SHP77 (cell line): Measurements from ENCODE around the gene SNX24.
"Not testable (repeated sequence)": the region's sequence is repeated elsewhere in the genome, so short reads cannot be mapped to it uniquely, and the experiment has no call there.

Source experiments
- DNase-seq, 2 experiments: peaks; one replicate each; lab custom pipeline; 2025; lab: John Stamatoyannopoulos, UW

SNX24 gene

GRCh38 chr5:122871661-122872060 lies 26.2 kb downstream of the SNX24 start:
- no peak for DNase-seq

DNA sequence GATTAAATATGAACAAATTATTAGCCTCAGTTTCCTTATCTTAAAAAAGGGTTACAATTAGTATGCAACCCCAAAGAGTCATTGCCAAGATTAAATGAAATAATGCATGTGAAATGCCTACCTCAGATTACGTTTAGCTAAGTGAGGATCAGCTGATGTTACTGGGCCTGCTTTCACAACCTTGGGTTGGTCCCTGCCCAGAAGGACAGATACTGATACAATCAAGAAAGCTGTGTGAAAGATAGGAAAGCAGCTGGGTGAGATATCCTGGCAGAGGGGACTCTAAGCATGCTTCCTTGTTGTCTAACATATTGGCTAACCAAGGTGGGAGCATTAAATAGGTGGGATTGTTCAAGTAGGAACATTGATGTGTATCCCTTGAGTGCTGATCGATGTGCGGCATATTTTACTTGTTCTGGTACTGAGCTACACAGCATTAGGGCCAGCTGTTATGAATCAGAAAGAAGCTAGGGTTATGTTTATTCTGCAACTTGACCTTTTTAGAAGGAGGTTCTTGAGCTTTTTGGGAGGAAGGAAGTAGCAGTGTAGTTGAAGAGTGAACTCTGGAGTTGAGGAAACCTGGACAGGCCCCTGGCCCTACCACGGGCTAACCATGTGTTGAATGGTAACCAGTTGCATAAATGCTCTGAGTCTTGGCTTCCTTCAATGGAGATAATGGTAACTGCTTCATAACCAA lies 28.9 kb downstream of the SNX24 start:
- no peak for DNase-seq

- no peak for DNase-seq
These were observed 32.1 kb downstream of the SNX24 start for GRCh38 chr5:122877518-122877917.

- DNase-seq: no peak
These were observed 33.7 kb downstream of the SNX24 start for GRCh38 chr5:122879076-122879475.

GRCh38 chr5:122880170-122880689 lies 34.8 kb downstream of the SNX24 start:
- DNase-seq: no peak

DNA sequence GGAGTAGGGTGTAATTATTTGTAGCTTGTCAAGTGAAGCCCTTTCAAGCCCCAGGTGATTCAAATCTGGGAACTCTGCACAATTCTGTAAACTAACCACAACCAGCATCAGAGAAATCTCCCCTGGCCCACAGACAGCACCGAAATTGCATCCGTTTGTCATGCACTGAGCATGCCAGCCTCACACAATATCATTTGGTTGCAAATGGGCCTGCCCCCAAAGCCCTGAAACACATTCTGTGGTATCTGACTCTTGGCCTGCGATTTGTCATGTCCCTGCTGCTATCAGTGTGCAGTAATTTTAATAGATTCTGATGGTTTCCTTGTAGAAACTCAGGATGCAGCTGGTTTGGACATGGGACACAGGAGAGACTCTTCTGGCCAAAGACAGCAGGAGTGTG lies 35.3 kb downstream of the SNX24 start:
- DNase-seq: no peak

DNA sequence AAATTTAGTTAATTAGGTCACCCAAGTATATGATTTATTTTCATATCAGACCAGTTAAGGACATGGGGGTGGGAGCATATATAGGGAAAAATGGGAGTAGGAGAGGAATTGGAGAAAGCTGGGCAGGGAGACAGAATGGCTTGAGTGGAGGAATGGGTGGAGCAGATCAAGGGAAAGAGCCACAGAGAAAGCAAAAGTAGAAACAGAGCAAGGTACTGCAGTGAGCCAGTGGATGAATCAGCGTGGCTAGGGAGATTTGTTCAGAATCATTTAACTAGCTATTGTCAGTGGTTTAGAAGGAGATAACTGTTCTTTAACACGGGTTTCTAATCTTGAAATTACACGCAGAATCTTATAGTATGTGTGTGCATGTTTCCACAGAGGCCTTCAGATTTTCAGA lies 37.4 kb downstream of the SNX24 start:
- no peak for DNase-seq

DNA sequence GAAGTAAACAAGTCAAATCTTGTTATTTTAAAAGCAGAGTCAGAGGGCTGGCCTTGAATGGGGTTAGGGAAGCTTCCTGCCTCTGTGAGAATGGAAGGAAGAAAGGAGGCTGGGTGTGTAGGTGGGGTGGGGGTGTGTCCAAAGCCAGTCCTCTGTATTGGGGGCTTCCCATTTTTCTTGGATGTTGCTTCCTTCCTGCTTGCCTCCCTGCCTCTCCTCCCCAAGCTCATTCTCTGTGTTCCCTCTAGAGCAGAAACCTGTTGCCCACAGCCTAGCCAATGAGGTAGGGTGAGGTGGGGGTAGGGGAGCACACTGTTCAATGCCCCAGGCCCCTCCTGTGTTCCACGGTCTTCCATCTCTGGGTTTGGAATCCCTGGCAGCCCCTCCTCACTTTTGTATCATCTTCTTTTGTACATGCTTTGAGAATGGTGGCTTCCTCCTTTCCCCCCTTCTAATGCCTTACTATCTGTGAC lies 39.7 kb downstream of the SNX24 start:
- DNase-seq: no peak

DNA sequence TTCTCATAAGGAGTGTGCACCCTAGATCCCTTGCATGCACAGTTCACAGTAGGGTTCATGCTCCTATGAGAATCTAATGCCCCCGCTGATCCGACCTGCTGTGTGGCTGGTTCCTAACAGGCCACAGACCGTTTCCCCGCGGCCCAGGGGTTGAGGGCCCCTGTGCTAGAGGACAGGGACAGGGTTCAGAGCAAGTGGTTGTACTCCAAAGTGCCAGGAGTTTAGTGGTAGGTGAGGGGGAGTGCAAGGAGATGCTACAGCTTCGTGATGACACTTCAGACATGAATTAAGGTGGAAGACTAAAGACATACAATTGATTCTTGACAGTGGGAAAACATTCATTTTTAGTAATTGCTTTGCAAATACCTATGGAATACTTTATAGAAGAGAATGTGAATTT lies 40.5 kb downstream of the SNX24 start:
- DNase-seq: no peak

DNA sequence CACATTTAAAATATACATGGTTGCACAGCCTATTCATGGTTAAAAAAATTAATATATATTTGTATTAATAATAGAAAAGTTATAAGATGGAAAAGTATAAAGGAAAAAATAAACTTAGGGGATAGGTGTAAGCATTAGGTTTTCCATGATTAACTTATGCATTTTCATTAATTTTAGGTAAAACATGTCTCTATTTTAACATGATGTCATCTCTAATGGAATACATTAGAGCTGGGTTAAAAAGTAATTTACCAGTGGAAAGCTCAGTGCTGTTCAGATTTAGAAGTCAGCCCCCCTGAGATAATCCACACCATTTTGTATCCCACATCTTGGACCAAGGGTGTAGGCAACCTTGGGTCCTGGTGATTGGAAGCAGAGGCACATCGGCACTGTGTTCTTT lies 49.7 kb downstream of the SNX24 start:
- no peak for DNase-seq

DNA sequence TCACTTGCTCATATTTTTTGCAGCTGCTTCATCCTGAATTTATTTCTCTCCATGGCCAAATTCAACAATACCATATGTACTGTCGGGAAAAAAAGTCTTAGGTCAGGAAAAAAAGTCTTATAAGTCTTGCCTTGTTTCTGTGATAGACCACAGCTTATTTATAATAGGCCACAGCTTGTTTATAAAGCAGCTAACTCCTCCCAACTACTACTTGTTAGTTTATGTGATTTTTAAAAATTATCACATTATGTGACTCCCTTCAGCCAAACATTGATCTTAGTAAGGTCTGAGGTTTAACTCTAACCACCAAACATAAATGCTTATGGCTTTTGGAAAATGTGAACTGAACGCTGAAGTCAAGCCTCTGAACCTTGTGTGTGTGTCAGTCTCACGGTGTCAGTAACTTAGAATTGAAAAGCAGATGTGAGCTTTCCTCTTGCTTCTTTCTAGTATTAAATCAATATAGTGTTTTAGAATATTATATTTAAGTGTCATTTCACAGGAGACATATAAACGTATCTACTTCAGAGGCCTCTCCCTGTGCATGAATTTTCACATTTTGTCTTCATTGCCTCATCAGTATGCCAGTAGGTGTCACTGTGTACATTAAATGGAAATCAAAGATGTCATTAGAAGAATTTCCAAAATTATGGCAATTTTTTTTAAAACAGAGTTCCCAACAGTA lies 51.3 kb downstream of the SNX24 start:
- peak in 1 of 2 experiments; percentile 40 for DNase-seq

DNA sequence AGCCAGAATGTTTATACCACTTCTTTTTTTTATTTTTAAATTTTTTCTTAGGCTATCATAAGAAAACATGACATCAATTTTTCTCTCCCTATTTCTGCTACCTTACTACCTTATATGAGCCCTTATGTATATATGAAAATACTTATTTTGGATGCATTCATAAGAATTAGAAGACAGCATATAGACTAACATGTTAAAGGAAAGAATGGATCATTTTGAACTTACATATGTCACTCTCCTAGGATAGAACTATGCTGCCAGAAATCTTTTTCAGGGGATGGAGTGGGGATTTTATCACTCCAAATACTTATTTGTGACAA lies 51.8 kb downstream of the SNX24 start:
- no peak for DNase-seq

DNA sequence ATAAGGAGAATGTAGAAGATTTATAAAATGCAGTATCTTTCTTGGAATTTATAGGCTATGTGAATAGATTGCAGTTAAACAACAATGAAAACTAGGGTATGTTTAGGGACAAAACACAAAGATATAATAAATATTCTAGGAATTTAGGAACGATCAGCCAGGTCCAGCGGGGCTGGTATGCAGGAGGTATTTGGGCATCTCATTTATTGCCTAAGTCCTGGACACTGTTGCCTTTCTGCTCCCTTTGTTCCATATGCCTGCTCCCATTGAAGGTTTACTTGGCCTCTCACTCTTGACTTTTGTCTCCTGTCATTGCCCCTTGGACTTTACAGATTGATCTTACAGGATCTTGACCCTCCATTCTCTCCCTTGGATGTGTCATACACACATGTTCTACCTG lies 55.9 kb downstream of the SNX24 start:
- no peak for DNase-seq

GRCh38 chr5:122902263-122902662 lies 56.9 kb downstream of the SNX24 start:
- no peak for DNase-seq

GRCh38 chr5:122906768-122907167 lies 61.4 kb downstream of the SNX24 start:
- no peak for DNase-seq

DNA sequence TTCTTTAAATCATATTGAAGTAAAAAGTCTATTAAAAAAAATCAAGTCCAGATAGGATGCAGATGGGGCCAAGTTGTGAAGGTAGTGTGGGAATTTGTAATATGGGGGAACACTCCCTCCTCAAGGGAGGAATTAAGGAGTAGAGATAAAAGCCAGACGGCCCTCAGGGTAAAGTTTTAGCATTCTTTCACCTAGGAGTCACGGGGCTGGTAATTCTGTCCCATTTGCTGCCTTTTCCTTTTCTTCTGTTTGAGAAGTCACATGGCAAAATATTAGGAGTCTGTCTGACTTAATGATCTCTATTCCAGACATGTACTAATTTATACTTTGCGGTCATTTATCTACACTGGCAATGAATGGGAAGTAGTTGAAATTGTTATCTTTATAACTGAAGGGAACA lies 61.9 kb downstream of the SNX24 start:
- DNase-seq: no peak

DNA sequence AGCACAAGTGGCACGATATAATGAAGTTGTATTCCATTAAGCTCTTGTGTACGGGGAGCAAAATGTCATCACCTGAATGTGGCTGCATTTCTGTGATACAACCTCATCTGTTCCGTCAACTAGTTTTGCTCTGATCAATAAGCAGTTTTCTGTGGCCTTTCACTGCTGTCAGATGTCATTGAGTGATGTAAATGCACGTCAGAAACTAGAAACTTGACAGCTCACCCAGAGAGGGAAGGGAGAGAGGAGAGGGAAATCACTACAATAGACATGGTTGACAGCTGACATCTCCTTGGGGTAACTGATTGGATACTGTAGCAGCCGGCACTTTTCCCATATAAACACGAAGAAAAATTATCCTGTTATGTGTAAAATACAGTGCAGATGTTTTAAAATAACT lies 62.7 kb downstream of the SNX24 start:
- DNase-seq: no peak

GRCh38 chr5:122908662-122909061 lies 63.2 kb downstream of the SNX24 start:
- DNase-seq: no peak

GRCh38 chr5:122909470-122910100 lies 64.2 kb downstream of the SNX24 start:
- DNase-seq: no peak

DNA sequence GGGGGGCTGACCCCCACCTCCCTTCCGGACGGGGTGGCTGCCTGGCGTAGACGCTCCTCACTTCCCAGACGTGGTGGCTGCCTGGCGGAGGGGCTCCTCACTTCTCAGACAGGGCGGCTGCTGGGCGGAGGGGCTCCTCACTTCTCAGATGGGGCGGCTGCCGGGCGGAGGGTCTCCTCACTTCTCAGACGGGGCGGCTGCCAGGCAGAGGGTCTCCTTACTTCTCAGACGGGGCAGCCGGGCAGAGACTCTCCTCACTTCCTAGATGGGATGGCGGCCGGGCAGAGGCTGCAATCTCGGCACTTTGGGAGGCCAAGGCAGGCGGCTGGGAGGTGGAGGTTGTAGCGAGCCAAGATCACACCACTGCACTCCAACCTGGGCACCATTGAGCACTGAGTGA lies 68.0 kb downstream of the SNX24 start:
- DNase-seq: not testable (repeated sequence)

GRCh38 chr5:122915717-122916461 lies 70.5 kb downstream of the SNX24 start:
- DNase-seq: peak in 1 of 2 experiments; percentile 13

- DNase-seq: no peak
These were observed 71.1 kb downstream of the SNX24 start for GRCh38 chr5:122916490-122916889.
